HEK293 (cell line): Measurements from ENCODE around the gene MAP3K9.

Experiments
- CTCF ChIA-PET: fragments of 350-600 bp; formaldehyde crosslinking; extraction: SDS; loops from one replicate; lab custom pipeline; 2021; ENCODE audit warnings: antibody characterized with exemption; lab: Yijun Ruan, JAX
- POLR2A ChIA-PET: fragments of 300-600 bp; formaldehyde crosslinking; extraction: SDS; loops from one replicate; lab custom pipeline; 2020; ENCODE audit warnings: antibody characterized with exemption, inconsistent platforms; lab: Yijun Ruan, JAX
- H3K27ac ChIP-seq: fragments of 200-500 bp; sonication (Bioruptor generic); 2 replicates; pipeline ENCODE4 v1.5.1; 2014; ENCODE audit warnings: low read depth, low read length, control low read depth, inconsistent platforms; ENCODE audit errors: extremely low read depth
- H3K36me3 ChIP-seq, 2 experiments: fragments of 200-500 bp in 1 of 2; sonication (Bioruptor generic) in 1 of 2; 1 replicate in 1 of 2; 2 replicates in 1 of 2; pipeline ENCODE4 v1.5.1; 2014 to 2017; ENCODE audit warnings: inconsistent platforms in 2 of 2, low read length in 2 of 2; ENCODE audit not compliant: control insufficient read depth in 2 of 2, insufficient read depth in 1 of 2
- H3K4me1 ChIP-seq: fragments of 200-500 bp; sonication (Bioruptor generic); 2 replicates; pipeline ENCODE4 v1.5.1; 2014; ENCODE audit warnings: mild to moderate bottlenecking, low read length, inconsistent platforms; ENCODE audit not compliant: control insufficient read depth, insufficient read depth
- H3K4me3 ChIP-seq: 2 replicates; pipeline ENCODE4 v1.5.1; 2011; ENCODE audit warnings: low read depth, mild to moderate bottlenecking, control low read depth, low read length, moderate library complexity
- H3K9me3 ChIP-seq: fragments of 200-500 bp; sonication (Bioruptor generic); 2 replicates; pipeline ENCODE4 v1.5.1; 2014; ENCODE audit warnings: low read depth, low read length, inconsistent platforms; ENCODE audit not compliant: control insufficient read depth, insufficient read depth
- ATF2 ChIP-seq: fragments of 450-650 bp; formaldehyde crosslinking; IDR thresholded peaks from 2 replicates; pipeline ENCODE4 v1.5.1; 2016; ENCODE audit warnings: missing biosample characterization, missing genetic modification characterization, low read depth
- BCL6B ChIP-seq: fragments of 450-650 bp; formaldehyde crosslinking; IDR thresholded peaks from 2 replicates; pipeline ENCODE4 v1.5.1; 2017; ENCODE audit warnings: missing biosample characterization, missing genetic modification characterization
- CTCF ChIP-seq: fragments of 450-650 bp; formaldehyde crosslinking; IDR thresholded peaks from 2 replicates; pipeline ENCODE4 v1.5.1; 2016; ENCODE audit warnings: missing biosample characterization, missing genetic modification characterization
- HIC1 ChIP-seq: fragments of 450-650 bp; formaldehyde crosslinking; IDR thresholded peaks from 2 replicates; pipeline ENCODE4 v1.5.1; 2016; ENCODE audit warnings: missing biosample characterization, missing genetic modification characterization
- KLF16 ChIP-seq: fragments of 450-650 bp; formaldehyde crosslinking; IDR thresholded peaks from 2 replicates; pipeline ENCODE4 v1.5.1; 2017; ENCODE audit warnings: missing biosample characterization, missing genetic modification characterization
- MZF1 ChIP-seq: fragments of 450-650 bp; formaldehyde crosslinking; IDR thresholded peaks from 2 replicates; pipeline ENCODE4 v1.5.1; 2017; ENCODE audit warnings: missing biosample characterization, missing genetic modification characterization, borderline replicate concordance
- WT1 ChIP-seq: fragments of 450-650 bp; formaldehyde crosslinking; IDR thresholded peaks from 2 replicates; pipeline ENCODE4 v1.5.1; 2016; ENCODE audit warnings: missing biosample characterization, missing genetic modification characterization
- ZBTB7A ChIP-seq: fragments of 450-650 bp; formaldehyde crosslinking; IDR thresholded peaks from 2 replicates; pipeline ENCODE4 v1.5.1; 2016; ENCODE audit warnings: low read depth, missing biosample characterization, missing genetic modification characterization
- ZEB2 ChIP-seq: fragments of 450-650 bp; formaldehyde crosslinking; IDR thresholded peaks from 2 replicates; pipeline ENCODE4 v1.5.1; 2016; ENCODE audit warnings: missing biosample characterization, missing genetic modification characterization
- ZFP41 ChIP-seq: fragments of 450-650 bp; formaldehyde crosslinking; IDR thresholded peaks from 2 replicates; pipeline ENCODE4 v1.5.1; 2016; ENCODE audit warnings: missing biosample characterization, missing genetic modification characterization, borderline replicate concordance
- ZNF133 ChIP-seq: fragments of 450-650 bp; formaldehyde crosslinking; IDR thresholded peaks from 2 replicates; pipeline ENCODE4 v1.5.1; 2016; ENCODE audit warnings: missing biosample characterization, missing genetic modification characterization
- ZNF138 ChIP-seq: fragments of 450-650 bp; formaldehyde crosslinking; IDR thresholded peaks from 2 replicates; pipeline ENCODE4 v1.5.1; 2016; ENCODE audit warnings: missing biosample characterization, missing genetic modification characterization, borderline replicate concordance
- ZNF146 ChIP-seq: fragments of 450-650 bp; formaldehyde crosslinking; IDR thresholded peaks from 2 replicates; pipeline ENCODE4 v1.5.1; 2016; ENCODE audit warnings: missing biosample characterization, missing genetic modification characterization
- ZNF148 ChIP-seq: fragments of 450-650 bp; formaldehyde crosslinking; IDR thresholded peaks from 2 replicates; pipeline ENCODE4 v1.5.0; 2017; ENCODE audit warnings: missing biosample characterization, missing genetic modification characterization, borderline replicate concordance
- ZNF155 ChIP-seq: fragments of 450-650 bp; formaldehyde crosslinking; IDR thresholded peaks from 2 replicates; pipeline ENCODE4 v1.5.1; 2016; ENCODE audit warnings: missing biosample characterization, missing genetic modification characterization
- ZNF157 ChIP-seq: fragments of 450-650 bp; formaldehyde crosslinking; IDR thresholded peaks from 2 replicates; pipeline ENCODE4 v1.5.1; 2016; ENCODE audit warnings: missing biosample characterization, missing genetic modification characterization
- ZNF16 ChIP-seq: fragments of 450-650 bp; formaldehyde crosslinking; IDR thresholded peaks from 2 replicates; pipeline ENCODE4 v1.5.1; 2016; ENCODE audit warnings: low read depth, missing biosample characterization, missing genetic modification characterization
- ZNF302 ChIP-seq: fragments of 450-650 bp; formaldehyde crosslinking; IDR thresholded peaks from 2 replicates; pipeline ENCODE4 v1.5.1; 2016; ENCODE audit warnings: missing biosample characterization, missing genetic modification characterization, low read depth
- ZNF366 ChIP-seq: fragments of 450-650 bp; formaldehyde crosslinking; conservative IDR thresholded peaks from 2 replicates; pipeline ENCODE4 v1.5.1; 2016; ENCODE audit warnings: missing biosample characterization, missing genetic modification characterization
- ZNF473 ChIP-seq: fragments of 450-650 bp; formaldehyde crosslinking; IDR thresholded peaks from 2 replicates; pipeline ENCODE4 v1.5.1; 2017; ENCODE audit warnings: missing biosample characterization, missing genetic modification characterization
- ZNF600 ChIP-seq: fragments of 450-650 bp; formaldehyde crosslinking; IDR thresholded peaks from 2 replicates; pipeline ENCODE4 v1.5.1; 2016; ENCODE audit warnings: missing biosample characterization, missing genetic modification characterization
- ZNF626 ChIP-seq: fragments of 450-650 bp; sonication (Bioruptor Pico); formaldehyde crosslinking; IDR thresholded peaks from 2 replicates; pipeline ENCODE4 v1.5.1; 2018; ENCODE audit warnings: missing biosample characterization, missing genetic modification characterization, inconsistent platforms
- ZNF76 ChIP-seq: fragments of 450-650 bp; formaldehyde crosslinking; IDR thresholded peaks from 2 replicates; pipeline ENCODE4; 2016; ENCODE audit warnings: low read depth, missing biosample characterization, missing genetic modification characterization, borderline replicate concordance

Gene MAP3K9

GRCh38 chr14:70726651-70727375 lies 82.5 kb downstream of the MAP3K9 start:
- TF ChIP-seq ZNF302 (tag by site-specific recombination) (no peak), ZNF626 (tag by site-specific recombination) (no peak), ZNF148 (tag by site-specific recombination) (no peak), ZNF600 (tag by site-specific recombination) (no peak), MZF1 (no peak), ATF2 (no peak), ZFP41 (tag by site-specific recombination) (no peak), ZNF146 (no peak), ZNF76 (tag by site-specific recombination) (no peak), BCL6B (no peak), ZNF16 (tag by site-specific recombination) (no peak), ZNF473 (tag by site-specific recombination) (no peak), ZNF157 (tag by site-specific recombination) (no peak), KLF16 (no peak), HIC1 (tag by site-specific recombination) (no peak)
- ChIA-PET POLR2A (no interaction called here), CTCF (no interaction called here)
- Histone ChIP-seq H3K9me3 (no peaks in the 10 kb centered on the region), H3K36me3 (peaks cover 1 to 16% of the 10 kb centered on the region in 2 experiments; a peak in 1 of 3 replicates), H3K4me3 (no peak overlapping the region), H3K4me1 (peaks cover 3% of the 10 kb centered on the region; the same call in 1 of the 2 replicates), H3K27ac (no peak overlapping the region)

GRCh38 chr14:70724944-70725343 lies 84.4 kb downstream of the MAP3K9 start:
- ChIA-PET CTCF (no interaction called here), POLR2A (no interaction called here)
- no peak overlapping the region for H3K4me3 ChIP-seq
- no peaks in the 10 kb centered on the region for H3K9me3 ChIP-seq
- peaks cover 0 to 3% of the 10 kb centered on the region in 2 experiments; a peak in 1 of 3 replicates for H3K36me3 ChIP-seq
- no peak overlapping the region for H3K27ac ChIP-seq
- peaks cover 3% of the 10 kb centered on the region; the same call in 1 of the 2 replicates for H3K4me1 ChIP-seq
- TF ChIP-seq ZNF133 (no peak), ZNF366 (tag by site-specific recombination) (no peak), BCL6B (no peak), ZNF155 (tag by site-specific recombination) (no peak), WT1 (tag by site-specific recombination) (no peak), ZNF138 (no peak), ZBTB7A (no peak), ZEB2 (tag by site-specific recombination) (no peak), CTCF (tag by site-specific recombination) (no peak), ZNF16 (tag by site-specific recombination) (no peak)
